Upper lobe of right lung (tissue), 1 donor: Measurements from ENCODE around the gene MACF1. TPM values are rescaled to one million over a fixed set of nuclear protein-coding genes. Genes with fewer than 3 reads are reported as not detected.

Source experiments
- ATAC-seq: fragments of 200-7000 bp; cut with Tn5 transposase; one replicate; pipeline ENCODE4 v1.9.1; 2020; ENCODE audit warnings: mild to moderate bottlenecking, moderate library complexity
- DNase-seq: peaks from one replicate; pipeline ENCODE4 v3.0.0-alpha.2; 2020
- H3K27ac ChIP-seq: fragments of 200-600 bp; one replicate; pipeline ENCODE4 v1.8.0; 2022
- H3K27me3 ChIP-seq: fragments of 200-600 bp; one replicate; pipeline ENCODE4 v1.8.0; 2022; ENCODE audit warnings: mild to moderate bottlenecking
- H3K36me3 ChIP-seq: fragments of 200-600 bp; one replicate; pipeline ENCODE4 v1.8.0; 2022
- H3K4me1 ChIP-seq: fragments of 200-600 bp; one replicate; pipeline ENCODE4 v1.8.0; 2022
- H3K4me3 ChIP-seq: fragments of 200-600 bp; one replicate; pipeline ENCODE4 v1.8.0; 2022; ENCODE audit warnings: mild to moderate bottlenecking
- H3K9me3 ChIP-seq: fragments of 200-600 bp; one replicate; pipeline ENCODE4 v1.8.0; 2022
- CTCF ChIP-seq: fragments of 200-600 bp; IDR thresholded peaks from one replicate; pipeline ENCODE4 v1.8.0; 2022; ENCODE audit warnings: antibody characterized with exemption
- intact Hi-C: fragments of 100-400 bp; cut with DNase I; formaldehyde crosslinking; loops from one replicate; pipeline ENCODE4 v1.11.0; 2022
- total RNA-seq: library from RNA; stranded (reverse); fragmentation: NEBNext Ultra II Directional; extraction: Animal tissue kit (Norgen Biotek cat#: 25700); gene quantifications from one replicate; pipeline ENCODE4 v1.2.1, GENCODE V29; 2021
- donor health status: DM: no; HTN: yes; CAD: no; lungs with severe emphysema.

MACF1 gene
- total RNA-seq, 1 donor from 2014 or later: 814 TPM

GRCh38 chr1:39321979-39322378, 117.5 kb downstream of the MACF1 start:
- no peak for ATAC-seq
- intact Hi-C loops: loop anchor here (10.0 kb wide), 1 partner anchor 123 kb away; no protein-coding TSS in a partner anchor
- no peaks in the 10 kb centered on the region for H3K9me3 ChIP-seq
- H3K4me1 ChIP-seq: no peaks in the 10 kb centered on the region
- TF ChIP-seq CTCF: no peak
- H3K27me3 ChIP-seq: no peaks in the 10 kb centered on the region
- no peak overlapping the region for H3K4me3 ChIP-seq
- H3K27ac ChIP-seq: no peak overlapping the region
- DNase-seq: no peak
- peaks cover 100% of the 10 kb centered on the region for H3K36me3 ChIP-seq

GRCh38 chr1:39322431-39322830, 117.9 kb downstream of the MACF1 start:
- no peak for ATAC-seq
- Histone ChIP-seq H3K27me3 (no peaks in the 10 kb centered on the region), H3K4me1 (no peaks in the 10 kb centered on the region), H3K9me3 (no peaks in the 10 kb centered on the region), H3K36me3 (peaks cover 100% of the 10 kb centered on the region), H3K27ac (no peak overlapping the region), H3K4me3 (no peak overlapping the region)
- no peak for TF ChIP-seq CTCF
- no peak for DNase-seq
- intact Hi-C loops: loop anchor here (10.0 kb wide), 1 partner anchor 122 kb away; no protein-coding TSS in a partner anchor

- Histone ChIP-seq H3K4me1 (no peaks in the 10 kb centered on the region), H3K9me3 (no peaks in the 10 kb centered on the region), H3K4me3 (no peak overlapping the region), H3K36me3 (peaks cover 100% of the 10 kb centered on the region), H3K27ac (no peak overlapping the region), H3K27me3 (no peaks in the 10 kb centered on the region)
- intact Hi-C loops: loop anchor here (10.0 kb wide), 1 partner anchor 120 kb away; no protein-coding TSS in a partner anchor
- ATAC-seq: no peak
- DNase-seq: no peak
- TF ChIP-seq CTCF: no peak
These were observed 120.4 kb downstream of the MACF1 start for GRCh38 chr1:39324888-39325287.

- Histone ChIP-seq H3K36me3 (peaks cover 95% of the 10 kb centered on the region), H3K27ac (no peak overlapping the region), H3K4me3 (no peak overlapping the region), H3K4me1 (no peaks in the 10 kb centered on the region), H3K9me3 (no peaks in the 10 kb centered on the region), H3K27me3 (no peaks in the 10 kb centered on the region)
- ATAC-seq (no peak), DNase-seq (no peak)
- TF ChIP-seq CTCF: no peak
- intact Hi-C loops: loop anchor here (10.0 kb wide), 1 partner anchor 118 kb away; no protein-coding TSS in a partner anchor
These were observed 122.3 kb downstream of the MACF1 start for GRCh38 chr1:39326836-39327235.

GRCh38 chr1:39328095-39328494, 123.6 kb downstream of the MACF1 start:
- no peak for TF ChIP-seq CTCF
- H3K9me3 ChIP-seq: no peaks in the 10 kb centered on the region
- ATAC-seq (no peak), DNase-seq (no peak)
- H3K27ac ChIP-seq: no peak overlapping the region
- H3K4me1 ChIP-seq: no peaks in the 10 kb centered on the region
- no peaks in the 10 kb centered on the region for H3K27me3 ChIP-seq
- intact Hi-C loops: loop anchor here (10.0 kb wide), 1 partner anchor 117 kb away; no protein-coding TSS in a partner anchor
- H3K36me3 ChIP-seq: peaks cover 95% of the 10 kb centered on the region
- H3K4me3 ChIP-seq: no peak overlapping the region
